Gastrocnemius medialis (tissue), 4 donors: ENCODE measurements around the gene RRM2.

Experiments
- CTCF ChIP-seq, 5 experiments: fragments of 450-650 bp in 3 of 5; fragments of 200-600 bp in 2 of 5; sonication (generic) in 2 of 5; IDR thresholded peaks in 4 of 5; conservative IDR thresholded peaks in 1 of 5; 1 replicate in 4 of 5; 2 replicates in 1 of 5; pipeline ENCODE4 v1.5.1; 2016 to 2019; ENCODE audit warnings: antibody characterized with exemption in 5 of 5, mild to moderate bottlenecking in 3 of 5, moderate library complexity in 3 of 5
- POLR2A ChIP-seq, 2 donors: fragments of 450-650 bp; IDR thresholded peaks; one replicate each; pipeline ENCODE4 v1.6.1; 2017; ENCODE audit warnings: antibody characterized with exemption in 2 of 2, mild to moderate bottlenecking in 2 of 2, moderate library complexity in 2 of 2

DNA sequence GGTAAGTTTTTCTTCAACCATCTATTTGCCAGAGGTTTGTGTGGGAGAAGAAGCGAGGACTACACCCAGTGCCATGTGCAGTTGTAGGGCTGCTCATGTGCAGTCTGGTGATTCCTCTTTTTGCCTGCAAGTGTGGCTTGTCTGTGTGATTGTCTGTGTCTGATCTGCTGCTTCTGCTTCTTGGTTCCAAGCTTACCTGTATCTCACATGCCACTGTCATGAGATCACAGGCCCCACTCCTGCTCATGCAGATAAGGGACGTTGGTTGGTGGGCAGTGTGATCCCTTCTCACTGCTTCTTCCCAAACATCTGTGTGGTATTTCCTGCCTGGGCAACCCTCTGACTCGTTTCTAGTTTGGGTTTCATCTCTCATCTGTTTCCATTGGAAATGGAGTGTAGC is 27.1 kb downstream of the RRM2 start:
- TF ChIP-seq CTCF (IDR thresholded peaks at IDR 0.05 in 4 of 5, conservative IDR thresholded peaks at IDR 0.05 in 1 of 5) (no peak), POLR2A (IDR thresholded peaks at IDR 0.05) (no peak)
